AG09319 (cell line): Measurements from ENCODE around the gene PATL2.

ENCODE experiments used
- DNase-seq: peaks from one replicate; pipeline ENCODE4 v3.0.0-alpha.2; 2010; ENCODE audit warnings: low read depth; ENCODE audit errors: extremely low read depth
- TF ChIP-seq, protein P1 (sequence below): IDR thresholded peaks from 2 replicates; pipeline ENCODE4 v1.5.1; 2011; ENCODE audit warnings: low read depth, mild to moderate bottlenecking, inconsistent platforms, low read length, moderate library complexity

The PATL2 gene

GRCh38 chr15:44661576-44661975 lies 49.5 kb downstream of the PATL2 start:
- no peak for DNase-seq
- TF ChIP-seq, protein P1, sequence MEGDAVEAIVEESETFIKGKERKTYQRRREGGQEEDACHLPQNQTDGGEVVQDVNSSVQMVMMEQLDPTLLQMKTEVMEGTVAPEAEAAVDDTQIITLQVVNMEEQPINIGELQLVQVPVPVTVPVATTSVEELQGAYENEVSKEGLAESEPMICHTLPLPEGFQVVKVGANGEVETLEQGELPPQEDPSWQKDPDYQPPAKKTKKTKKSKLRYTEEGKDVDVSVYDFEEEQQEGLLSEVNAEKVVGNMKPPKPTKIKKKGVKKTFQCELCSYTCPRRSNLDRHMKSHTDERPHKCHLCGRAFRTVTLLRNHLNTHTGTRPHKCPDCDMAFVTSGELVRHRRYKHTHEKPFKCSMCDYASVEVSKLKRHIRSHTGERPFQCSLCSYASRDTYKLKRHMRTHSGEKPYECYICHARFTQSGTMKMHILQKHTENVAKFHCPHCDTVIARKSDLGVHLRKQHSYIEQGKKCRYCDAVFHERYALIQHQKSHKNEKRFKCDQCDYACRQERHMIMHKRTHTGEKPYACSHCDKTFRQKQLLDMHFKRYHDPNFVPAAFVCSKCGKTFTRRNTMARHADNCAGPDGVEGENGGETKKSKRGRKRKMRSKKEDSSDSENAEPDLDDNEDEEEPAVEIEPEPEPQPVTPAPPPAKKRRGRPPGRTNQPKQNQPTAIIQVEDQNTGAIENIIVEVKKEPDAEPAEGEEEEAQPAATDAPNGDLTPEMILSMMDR = no peak

- no peak for DNase-seq
- TF ChIP-seq, protein P1 = no peak
These were observed 52.1 kb downstream of the PATL2 start for GRCh38 chr15:44659056-44659455.

DNA sequence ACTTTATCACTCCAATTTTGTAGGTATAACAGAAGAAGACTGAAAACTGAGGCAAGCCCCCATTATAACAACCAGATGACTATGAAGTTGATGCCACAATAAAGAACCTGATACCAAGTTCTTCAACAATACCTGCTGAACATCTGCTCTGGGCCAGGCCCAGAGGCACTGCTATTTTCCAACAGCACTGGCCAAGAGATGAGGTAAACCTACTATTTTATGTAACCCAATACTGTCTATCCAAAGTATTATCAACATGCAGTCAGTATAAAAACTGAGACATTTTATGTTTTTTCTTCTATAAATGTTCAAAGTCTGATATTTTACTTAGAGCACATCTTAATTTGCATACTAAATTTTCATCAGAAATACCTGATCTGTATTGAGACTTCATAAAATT lies 53.7 kb downstream of the PATL2 start:
- DNase-seq = no peak
- TF ChIP-seq, protein P1 = no peak

GRCh38 chr15:44656913-44657312 lies 54.2 kb downstream of the PATL2 start:
- DNase-seq = no peak
- TF ChIP-seq, protein P1 = no peak

DNA sequence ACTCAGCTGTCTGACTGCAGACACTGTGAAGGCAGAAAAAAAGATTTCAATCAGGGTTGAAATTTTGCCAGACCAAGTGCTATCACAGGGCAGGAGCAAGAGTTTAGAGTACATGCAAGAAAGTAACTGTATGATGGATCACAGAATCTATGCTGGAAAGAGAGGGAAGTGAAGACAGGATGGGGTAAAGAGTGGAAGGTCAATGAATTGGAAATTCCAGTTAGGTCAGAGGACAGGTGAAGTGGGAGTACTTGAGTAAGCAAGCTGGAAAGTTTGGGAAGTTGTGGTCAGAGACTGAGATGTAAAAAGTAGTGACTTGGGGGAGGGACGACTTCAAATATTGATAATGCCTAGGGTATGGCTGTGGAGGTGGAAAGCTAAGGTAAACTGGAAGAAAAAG lies 54.8 kb downstream of the PATL2 start:
- TF ChIP-seq, protein P1 = no peak
- DNase-seq = no peak

DNA sequence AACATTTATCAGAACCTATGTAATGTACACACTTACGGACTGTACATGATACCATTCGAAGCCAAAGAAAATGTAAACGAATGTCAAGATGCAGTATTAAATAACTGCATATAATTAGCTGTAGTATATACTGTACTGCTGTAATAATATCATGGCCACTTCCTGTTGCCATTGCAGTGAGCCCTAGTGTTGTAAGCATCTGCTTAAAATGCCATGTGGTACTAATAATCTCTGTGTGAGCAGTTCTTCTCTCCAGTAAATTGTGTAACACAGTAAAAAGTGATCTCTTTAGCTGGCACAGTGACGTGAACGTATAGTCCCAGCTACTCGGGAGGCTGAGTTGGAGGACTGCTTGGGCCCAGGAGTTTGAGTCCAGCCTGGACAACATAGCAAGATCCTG lies 56.3 kb downstream of the PATL2 start:
- DNase-seq = peak; percentile 63

GRCh38 chr15:44647637-44648036 lies 63.5 kb downstream of the PATL2 start:
- TF ChIP-seq, protein P1 = no peak
- DNase-seq = no peak

More for the DNA sequence above, 56.3 kb downstream of the PATL2 start:
- TF ChIP-seq, protein P1 = no peak
